MCF 10A (cell line): ENCODE results near the gene WASF2. TPM values are rescaled to one million over a fixed set of nuclear protein-coding genes. Genes with fewer than 3 reads are reported as not detected.

ENCODE experiments used
- BruUV-seq: library from RNA; stranded (reverse); fragments of 400-500 nt; replicated peaks from 2 replicates; lab custom pipeline; 2021; lab: Mats Ljungman, UMichigan
- CTCF ChIA-PET: fragments of 300-600 bp; sonication (Branson Sonifier 250); formaldehyde crosslinking; extraction: SDS; loops from one replicate; lab custom pipeline; 2021; ENCODE audit warnings: antibody characterized with exemption, inconsistent platforms; lab: Yijun Ruan, JAX
- POLR2A ChIA-PET: fragments of 300-600, 350-650 bp; sonication (Branson Sonifier 250); formaldehyde crosslinking; extraction: SDS; loops from one replicate; lab custom pipeline; 2020; ENCODE audit warnings: antibody characterized with exemption, inconsistent platforms; lab: Yijun Ruan, JAX
- DNase-seq: peaks from one replicate; pipeline ENCODE4 v3.0.0-alpha.2; 2018; ENCODE audit not compliant: unreplicated experiment
- H3K27ac Mint-ChIP-seq: one replicate; pipeline ENCODE4 v1.8.0; 2022; ENCODE audit warnings: mild to moderate bottlenecking, low read depth, mixed read lengths; ENCODE audit not compliant: unreplicated experiment
- H3K27me3 Mint-ChIP-seq: one replicate; pipeline ENCODE4 v1.8.0; 2022; ENCODE audit warnings: mixed read lengths; ENCODE audit not compliant: insufficient read depth, unreplicated experiment
- H3K36me3 Mint-ChIP-seq: one replicate; pipeline ENCODE4 v1.8.0; 2022; ENCODE audit warnings: mild to moderate bottlenecking, moderate library complexity, mixed read lengths; ENCODE audit not compliant: insufficient read depth, unreplicated experiment
- H3K4me1 Mint-ChIP-seq: one replicate; pipeline ENCODE4 v1.8.0; 2022; ENCODE audit warnings: mixed read lengths; ENCODE audit not compliant: insufficient read depth, unreplicated experiment
- H3K4me3 Mint-ChIP-seq: one replicate; pipeline ENCODE4 v1.8.0; 2022; ENCODE audit warnings: mild to moderate bottlenecking, moderate library complexity, mixed read lengths; ENCODE audit not compliant: unreplicated experiment
- H3K9me3 Mint-ChIP-seq: one replicate; pipeline ENCODE4 v1.8.0; 2022; ENCODE audit warnings: mixed read lengths; ENCODE audit not compliant: unreplicated experiment
- CTCF ChIP-seq: fragments of 200-600 bp; IDR thresholded peaks from one replicate; pipeline ENCODE4 v1.8.0; 2022; ENCODE audit warnings: antibody characterized with exemption, mild to moderate bottlenecking; ENCODE audit not compliant: unreplicated experiment
- intact Hi-C: fragments of 100-400 bp; cut with micrococcal nuclease; formaldehyde crosslinking; loops from 2 replicates; pipeline ENCODE4 v1.14.1; 2022
- total RNA-seq: library from RNA; stranded (reverse); gene quantifications from 2 replicates; pipeline ENCODE4 v1.2.3, GENCODE V29; 2022

Gene WASF2
- total RNA-seq, 1 experiment from 2014 or later, result 131 TPM

- no peak for TF ChIP-seq CTCF
- Mint-ChIP-seq H3K4me1 (peaks cover 10% of the 10 kb centered on the region), H3K36me3 (peaks cover 52% of the 10 kb centered on the region), H3K4me3 (no peak overlapping the region), H3K27me3 (no peaks in the 10 kb centered on the region), H3K27ac (no peak overlapping the region), H3K9me3 (no peaks in the 10 kb centered on the region)
- no TSS peak for BruUV-seq
- CTCF ChIA-PET, result interaction anchor here (0.7 to 1.2 kb wide), 3 partner anchors 13 to 25 kb away, joined by 3 to 7 read pairs (median 5); partner anchors contain the start of gene FCN3
- POLR2A ChIA-PET, result interaction anchor here (1.1 kb wide), 1 partner anchor 18 kb away, joined by 4 read pairs; no protein-coding TSS in a partner anchor
- intact Hi-C loops, result no loop called here
- DNase-seq, result no peak
Measured at GRCh38 chr1:27361553-27361952, 128.4 kb downstream of the WASF2 start.

GRCh38 chr1:27361044-27361402 lies 128.9 kb downstream of the WASF2 start:
- no peak overlapping the region for H3K4me3 Mint-ChIP-seq
- H3K27ac Mint-ChIP-seq, result no peak overlapping the region
- intact Hi-C loops, result no loop called here
- peaks cover 10% of the 10 kb centered on the region for H3K4me1 Mint-ChIP-seq
- BruUV-seq, result no TSS peak
- ChIA-PET POLR2A (no interaction called here), CTCF (interaction anchor here (0.7 to 0.8 kb wide), 2 partner anchors 16 to 24 kb away, joined by 3 to 7 read pairs; no protein-coding TSS in a partner anchor)
- DNase-seq, result no peak
- H3K27me3 Mint-ChIP-seq, result no peaks in the 10 kb centered on the region
- no peak for TF ChIP-seq CTCF
- peaks cover 57% of the 10 kb centered on the region for H3K36me3 Mint-ChIP-seq
- H3K9me3 Mint-ChIP-seq, result no peaks in the 10 kb centered on the region

- Mint-ChIP-seq H3K27me3 (no peaks in the 10 kb centered on the region), H3K9me3 (no peaks in the 10 kb centered on the region), H3K4me3 (no peak overlapping the region), H3K4me1 (peaks cover 10% of the 10 kb centered on the region), H3K27ac (no peak overlapping the region), H3K36me3 (peaks cover 57% of the 10 kb centered on the region)
- TF ChIP-seq CTCF, result no peak
- ChIA-PET CTCF (interaction anchor here (0.6 to 0.9 kb wide), 4 partner anchors 15 to 595 kb away, joined by 3 to 7 read pairs (median 3); no protein-coding TSS in a partner anchor), POLR2A (no interaction called here)
- no TSS peak for BruUV-seq
- intact Hi-C loops, result no loop called here
- no peak for DNase-seq
Measured at GRCh38 chr1:27360159-27361043, 129.6 kb downstream of the WASF2 start.

- ChIA-PET POLR2A (no interaction called here), CTCF (interaction anchor here (0.6 to 0.9 kb wide), 3 partner anchors 35 to 594 kb away, joined by 3 read pairs; no protein-coding TSS in a partner anchor)
- Mint-ChIP-seq H3K27me3 (no peaks in the 10 kb centered on the region), H3K4me1 (peaks cover 10% of the 10 kb centered on the region), H3K4me3 (no peak overlapping the region), H3K36me3 (peaks cover 62% of the 10 kb centered on the region), H3K27ac (no peak overlapping the region), H3K9me3 (no peaks in the 10 kb centered on the region)
- no peak for TF ChIP-seq CTCF
- intact Hi-C loops, result no loop called here
- no peak for DNase-seq
- no TSS peak for BruUV-seq
Measured at GRCh38 chr1:27359822-27360158, 130.2 kb downstream of the WASF2 start.
